Thoracic aorta (tissue), 2 donors: Measurements from ENCODE around the gene ZNF132. TPM values are rescaled to one million over a fixed set of nuclear protein-coding genes. Genes with fewer than 3 reads are reported as not detected.

ENCODE experiments used
- ATAC-seq: fragments of 150-250 bp; one replicate; pipeline ENCODE4 v1.8.0; 2017; ENCODE audit warnings: low read depth; ENCODE audit not compliant: insufficient number of reproducible peaks, low FRiP score
- DNase-seq: peaks from one replicate; pipeline ENCODE4 v3.0.0-alpha.2; 2020; ENCODE audit warnings: low spot score
- H3K27ac ChIP-seq, 2 donors: fragments of 200-600 bp; sonication (generic); 1 replicate in 1 of 2; 2 replicates in 1 of 2; pipeline ENCODE4 v1.5.1; 2016; ENCODE audit warnings: mild to moderate bottlenecking in 2 of 2, moderate library complexity in 2 of 2
- H3K27me3 ChIP-seq: fragments of 200-600 bp; sonication (generic); replicated peaks from 2 replicates; pipeline ENCODE4 v1.6.0; 2016; ENCODE audit warnings: mild to moderate bottlenecking; ENCODE audit not compliant: insufficient read depth
- H3K36me3 ChIP-seq: fragments of 200-600 bp; sonication (generic); one replicate; pipeline ENCODE4 v1.5.1; 2016
- H3K4me1 ChIP-seq, 2 donors: fragments of 200-600 bp; sonication (generic); 1 replicate in 1 of 2; 2 replicates in 1 of 2; pipeline versions ENCODE4 v1.5.1 to v1.6.0; 2016; ENCODE audit warnings: low read depth in 2 of 2, mild to moderate bottlenecking in 1 of 2; ENCODE audit not compliant: control insufficient read depth in 1 of 2
- H3K4me3 ChIP-seq: fragments of 200-600 bp; sonication (generic); 2 replicates; pipeline ENCODE4 v1.5.1; 2016; ENCODE audit warnings: mild to moderate bottlenecking
- H3K9me3 ChIP-seq: fragments of 200-600 bp; sonication (generic); 2 replicates; pipeline ENCODE4 v1.5.1; 2016
- total RNA-seq, 2 donors: library from RNA; depleted of rRNA; stranded (reverse); fragments of >200 nt; gene quantifications; one replicate each; pipeline versions ENCODE4 v1.1.0 to v1.2.3, GENCODE V29; 2016
- TF ChIP-seq, protein P1 (sequence below): fragments of 200-600 bp; sonication (generic); IDR thresholded peaks from one replicate; pipeline ENCODE4 v1.5.1; 2019; ENCODE audit warnings: antibody characterized with exemption

Gene ZNF132
- total RNA-seq, 2 donors from 2014 or later = 3.1 to 10.2 TPM

DNA sequence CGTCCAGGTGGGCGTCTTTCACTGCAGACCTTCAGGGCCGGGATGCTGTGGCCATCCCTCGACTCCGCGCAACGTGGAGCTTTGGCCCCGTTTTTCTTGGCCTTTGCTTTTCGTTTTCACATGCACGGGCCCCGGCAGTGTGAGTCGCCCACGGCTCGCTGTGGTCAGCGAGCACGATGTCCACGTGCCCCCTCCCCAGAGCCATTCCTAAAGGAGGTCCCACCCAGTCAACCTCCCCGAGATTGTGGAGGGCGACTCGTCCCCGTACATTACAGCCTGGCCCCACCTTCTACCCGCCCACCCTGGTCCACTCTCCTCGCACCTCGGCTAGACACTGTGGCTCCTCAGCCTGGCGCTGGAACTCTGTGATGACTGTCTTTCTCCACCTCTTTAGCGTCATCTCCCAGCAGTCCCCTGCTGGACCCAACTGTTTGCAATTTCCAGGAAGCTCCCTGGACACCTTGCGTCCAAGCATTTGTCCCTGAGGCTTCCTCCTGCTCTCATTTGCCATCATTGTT, 36.6 kb upstream of the ZNF132 start:
- Histone ChIP-seq H3K9me3 (no peaks in the 10 kb centered on the region), H3K27me3 (no peaks in the 10 kb centered on the region), H3K36me3 (peaks cover 34% of the 10 kb centered on the region), H3K4me1 (peaks cover 2 to 21% of the 10 kb centered on the region in 2 donors), H3K27ac (peak overlapping the region; percentile 92 to 96), H3K4me3 (peak overlapping the region; percentile 81)
- ATAC-seq (peak; percentile 34), DNase-seq (peak; percentile 36)
- TF ChIP-seq, protein P1, sequence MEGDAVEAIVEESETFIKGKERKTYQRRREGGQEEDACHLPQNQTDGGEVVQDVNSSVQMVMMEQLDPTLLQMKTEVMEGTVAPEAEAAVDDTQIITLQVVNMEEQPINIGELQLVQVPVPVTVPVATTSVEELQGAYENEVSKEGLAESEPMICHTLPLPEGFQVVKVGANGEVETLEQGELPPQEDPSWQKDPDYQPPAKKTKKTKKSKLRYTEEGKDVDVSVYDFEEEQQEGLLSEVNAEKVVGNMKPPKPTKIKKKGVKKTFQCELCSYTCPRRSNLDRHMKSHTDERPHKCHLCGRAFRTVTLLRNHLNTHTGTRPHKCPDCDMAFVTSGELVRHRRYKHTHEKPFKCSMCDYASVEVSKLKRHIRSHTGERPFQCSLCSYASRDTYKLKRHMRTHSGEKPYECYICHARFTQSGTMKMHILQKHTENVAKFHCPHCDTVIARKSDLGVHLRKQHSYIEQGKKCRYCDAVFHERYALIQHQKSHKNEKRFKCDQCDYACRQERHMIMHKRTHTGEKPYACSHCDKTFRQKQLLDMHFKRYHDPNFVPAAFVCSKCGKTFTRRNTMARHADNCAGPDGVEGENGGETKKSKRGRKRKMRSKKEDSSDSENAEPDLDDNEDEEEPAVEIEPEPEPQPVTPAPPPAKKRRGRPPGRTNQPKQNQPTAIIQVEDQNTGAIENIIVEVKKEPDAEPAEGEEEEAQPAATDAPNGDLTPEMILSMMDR = no peak

DNA sequence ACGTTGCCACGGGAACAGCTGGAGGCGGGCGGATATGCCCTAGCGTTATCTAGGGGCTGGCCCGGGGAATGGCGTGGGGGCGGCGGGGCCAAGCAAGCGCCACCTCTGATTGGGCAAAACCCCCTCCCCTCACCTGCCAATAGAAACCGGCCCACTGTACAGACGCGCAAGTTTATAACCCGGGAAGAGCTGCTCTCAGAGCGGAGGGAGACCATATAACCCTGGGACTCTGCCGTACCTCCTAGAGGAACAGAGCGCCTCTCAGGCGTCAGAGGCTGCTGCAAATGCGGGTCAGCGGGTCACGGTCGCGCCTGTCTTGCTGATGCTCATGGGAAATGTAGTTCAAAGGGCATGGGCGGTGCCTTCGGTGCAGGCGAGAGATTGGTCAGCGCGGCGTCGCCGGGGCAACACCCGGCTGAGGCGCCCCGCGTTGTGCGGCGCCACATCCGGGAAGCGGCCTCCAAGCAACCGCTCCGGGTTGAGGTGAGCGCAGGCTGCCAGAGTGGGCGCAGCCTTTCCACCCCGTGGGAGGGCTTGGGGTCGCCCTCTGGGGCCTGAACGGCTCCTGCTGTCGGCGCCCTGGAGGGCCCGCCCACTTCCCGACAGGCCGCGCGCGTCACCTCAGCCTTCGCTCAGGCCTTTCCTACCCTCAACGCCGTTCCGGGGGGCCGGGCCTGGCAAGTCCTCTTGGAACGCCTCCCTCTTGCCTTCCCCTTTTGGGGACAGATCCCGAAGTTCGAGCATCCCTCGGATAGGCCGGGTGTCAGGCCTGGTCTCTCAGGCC, 36.0 kb upstream of the ZNF132 start, which contains the start of gene ZNF446:
TSS of gene ZNF446 (plus strand) at position 639 of the 784 bp plus-strand sequence. CDS start 867 bp downstream, outside the sequence.
- peaks cover 31% of the 10 kb centered on the region for H3K36me3 ChIP-seq

DNA sequence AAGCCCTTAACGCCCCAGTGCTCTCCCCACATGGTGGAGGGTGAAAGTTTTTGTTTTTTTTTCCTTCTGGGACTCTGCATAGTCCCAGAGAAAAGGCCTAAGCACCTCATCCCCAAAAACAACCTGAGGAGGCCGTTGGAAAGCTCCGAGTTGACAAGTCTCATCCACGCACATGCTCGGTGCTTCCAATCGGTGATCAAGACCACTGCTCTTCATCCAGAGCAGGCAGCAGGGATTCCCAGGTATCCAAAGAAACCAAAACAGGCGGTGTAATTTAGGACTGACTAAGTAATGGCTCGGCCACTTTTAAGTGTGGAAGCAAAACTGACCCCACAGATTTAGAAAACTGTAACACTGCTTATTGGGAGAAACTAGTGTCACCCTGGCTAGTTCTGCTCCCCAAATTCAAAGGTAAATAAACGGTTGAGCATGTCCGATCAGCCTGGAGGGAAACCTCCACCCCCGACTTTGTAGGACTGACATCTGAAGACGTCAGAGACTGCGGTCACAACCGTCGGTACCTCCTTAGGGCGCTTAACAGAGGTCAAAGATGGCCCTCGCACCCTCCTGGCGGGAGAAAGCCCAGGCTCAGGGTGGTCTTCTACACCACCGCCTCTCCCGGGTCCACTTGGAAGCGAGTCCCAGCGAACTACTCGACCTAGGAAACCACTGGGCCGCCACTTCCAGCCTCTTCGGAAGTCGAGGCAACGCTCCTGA, 35.2 kb upstream of the ZNF132 start:
- Histone ChIP-seq H3K4me3 (peak overlapping the region; percentile 81), H3K4me1 (peaks cover 2 to 21% of the 10 kb centered on the region in 2 donors), H3K9me3 (no peaks in the 10 kb centered on the region), H3K27me3 (no peaks in the 10 kb centered on the region), H3K27ac (peak overlapping the region; percentile 92 to 96), H3K36me3 (peaks cover 26% of the 10 kb centered on the region)
- ATAC-seq = no peak
- no peak for DNase-seq
- TF ChIP-seq, protein P1 = no peak

More for the DNA sequence above, 36.0 kb upstream of the ZNF132 start, which contains the start of gene ZNF446:
- peak within 1 kb of the TSS; percentile 81 for H3K4me3 ChIP-seq
- no peaks in the 10 kb centered on the region for H3K27me3 ChIP-seq
- peak within 1 kb of the TSS; percentile 92 to 96 for H3K27ac ChIP-seq
- no peaks in the 10 kb centered on the region for H3K9me3 ChIP-seq
- TF ChIP-seq, protein P1 = no peak
- peaks cover 2 to 21% of the 10 kb centered on the region in 2 donors for H3K4me1 ChIP-seq
- DNase-seq (peak; percentile 97), ATAC-seq (peak; percentile 87)

DNA sequence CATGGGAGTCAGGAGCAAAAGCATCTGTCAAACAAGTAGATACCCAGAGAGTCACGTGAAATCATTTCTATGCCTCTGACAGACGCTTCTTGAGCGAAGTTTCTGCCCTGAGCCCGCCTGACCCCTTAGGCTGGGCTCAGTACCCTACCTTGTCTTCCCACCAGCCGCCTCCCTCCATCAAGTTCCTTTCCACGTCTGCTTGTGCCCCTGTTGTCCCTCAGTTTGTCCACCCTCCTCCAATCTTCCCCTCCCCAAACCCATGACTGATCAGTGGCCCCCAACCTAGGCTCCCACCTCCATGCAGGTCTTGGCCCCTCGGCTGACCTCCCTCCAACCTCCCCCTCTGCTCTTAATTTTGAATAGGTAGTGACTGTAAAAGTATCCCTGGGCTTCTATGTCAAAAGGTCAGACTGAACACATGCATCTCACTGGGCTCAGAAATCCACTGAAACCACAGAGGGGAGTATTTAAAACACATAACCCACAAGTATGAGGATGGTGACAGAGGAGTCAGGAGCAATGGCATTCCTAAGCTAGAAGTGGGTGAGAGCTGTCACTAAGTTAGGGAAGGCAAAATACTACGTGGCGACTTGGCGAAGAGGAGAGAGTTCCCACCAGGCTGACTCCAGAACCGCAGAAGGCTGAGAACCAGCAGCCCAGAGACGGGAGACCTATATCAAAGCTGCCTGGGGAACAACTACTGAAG, 34.5 kb upstream of the ZNF132 start:
- Histone ChIP-seq H3K4me1 (peaks cover 2 to 21% of the 10 kb centered on the region in 2 donors), H3K36me3 (peaks cover 25% of the 10 kb centered on the region), H3K4me3 (no peak overlapping the region), H3K9me3 (no peaks in the 10 kb centered on the region), H3K27ac (peak overlapping the region; percentile 92 to 96), H3K27me3 (no peaks in the 10 kb centered on the region)
- DNase-seq = no peak
- TF ChIP-seq, protein P1 = no peak
- ATAC-seq = no peak
